Measurements from ENCODE around the gene RSAD2. TPM values are rescaled to one million over a fixed set of nuclear protein-coding genes. Genes with fewer than 3 reads are reported as not detected.

The RSAD2 gene
- total RNA-seq, 4 donors from 2014 or later, result 1.8 to 7.0 (median 5.7) TPM

DNA sequence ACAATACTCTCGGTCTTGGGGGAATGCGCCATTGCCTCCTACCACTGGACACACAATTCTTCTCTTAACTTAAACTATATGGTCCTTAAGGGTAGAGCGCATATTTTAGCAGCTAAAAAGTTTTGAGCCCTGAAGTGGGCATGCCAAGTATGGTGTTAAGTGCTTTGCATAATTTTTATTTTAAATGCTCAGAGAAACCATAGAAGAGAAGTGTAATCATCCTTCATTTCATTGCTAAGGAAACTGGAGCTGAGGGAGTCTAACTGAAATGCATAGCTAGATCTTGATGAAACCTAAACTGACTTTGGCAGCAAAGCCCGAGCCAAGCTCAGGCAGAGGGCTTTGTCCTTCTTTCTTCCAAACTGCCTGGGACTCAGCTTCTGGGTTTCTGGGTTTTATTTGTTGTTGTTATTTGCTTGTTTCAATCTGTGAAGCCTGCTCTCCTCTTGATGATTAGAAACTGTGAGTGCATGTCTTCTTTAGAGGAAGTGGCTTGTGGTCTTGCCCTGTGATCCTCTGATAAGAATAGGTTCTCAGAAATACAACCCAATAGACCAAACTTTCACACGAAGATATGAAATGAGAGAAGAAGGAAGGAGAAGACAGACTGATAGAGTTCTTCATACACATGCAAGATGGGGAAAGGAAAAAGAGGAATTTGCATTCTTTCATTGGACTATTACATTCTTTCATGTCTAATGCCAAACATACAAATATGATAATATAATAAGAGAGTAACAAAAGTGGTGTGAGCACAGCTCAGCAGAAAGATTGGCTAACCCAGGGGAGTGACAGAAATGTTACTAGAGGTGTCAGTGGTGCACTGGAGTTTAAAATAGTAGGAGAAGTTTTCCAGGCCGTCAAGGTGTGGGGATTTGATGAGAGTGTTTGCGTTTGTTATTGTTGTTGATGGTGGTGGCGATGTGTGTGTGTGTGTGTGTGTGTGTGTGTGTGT lies 32.1 kb downstream of the RSAD2 start:
- TF ChIP-seq, protein P1, sequence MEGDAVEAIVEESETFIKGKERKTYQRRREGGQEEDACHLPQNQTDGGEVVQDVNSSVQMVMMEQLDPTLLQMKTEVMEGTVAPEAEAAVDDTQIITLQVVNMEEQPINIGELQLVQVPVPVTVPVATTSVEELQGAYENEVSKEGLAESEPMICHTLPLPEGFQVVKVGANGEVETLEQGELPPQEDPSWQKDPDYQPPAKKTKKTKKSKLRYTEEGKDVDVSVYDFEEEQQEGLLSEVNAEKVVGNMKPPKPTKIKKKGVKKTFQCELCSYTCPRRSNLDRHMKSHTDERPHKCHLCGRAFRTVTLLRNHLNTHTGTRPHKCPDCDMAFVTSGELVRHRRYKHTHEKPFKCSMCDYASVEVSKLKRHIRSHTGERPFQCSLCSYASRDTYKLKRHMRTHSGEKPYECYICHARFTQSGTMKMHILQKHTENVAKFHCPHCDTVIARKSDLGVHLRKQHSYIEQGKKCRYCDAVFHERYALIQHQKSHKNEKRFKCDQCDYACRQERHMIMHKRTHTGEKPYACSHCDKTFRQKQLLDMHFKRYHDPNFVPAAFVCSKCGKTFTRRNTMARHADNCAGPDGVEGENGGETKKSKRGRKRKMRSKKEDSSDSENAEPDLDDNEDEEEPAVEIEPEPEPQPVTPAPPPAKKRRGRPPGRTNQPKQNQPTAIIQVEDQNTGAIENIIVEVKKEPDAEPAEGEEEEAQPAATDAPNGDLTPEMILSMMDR (IDR thresholded peaks at IDR 0.05), result no peak
- TF ChIP-seq POLR2A (IDR thresholded peaks at IDR 0.05) (no peak), EP300 (IDR thresholded peaks at IDR 0.05) (no peak), POLR2AphosphoS5 (IDR thresholded peaks at IDR 0.05) (no peak)
- ATAC-seq, result no peak
- Histone ChIP-seq H3K27ac (no peak overlapping the region), H3K36me3 (no peaks in the 10 kb centered on the region), H3K9me3 (no peaks in the 10 kb centered on the region), H3K27me3 (no peaks in the 10 kb centered on the region), H3K4me3 (no peak overlapping the region), H3K4me1 (no peaks in the 10 kb centered on the region)
- WGBS, 2 donors (ENCODE audit: low coverage in 1 of 2), result 78 to 82% methylated on average over 8 of the region's 8 CpGs

DNA sequence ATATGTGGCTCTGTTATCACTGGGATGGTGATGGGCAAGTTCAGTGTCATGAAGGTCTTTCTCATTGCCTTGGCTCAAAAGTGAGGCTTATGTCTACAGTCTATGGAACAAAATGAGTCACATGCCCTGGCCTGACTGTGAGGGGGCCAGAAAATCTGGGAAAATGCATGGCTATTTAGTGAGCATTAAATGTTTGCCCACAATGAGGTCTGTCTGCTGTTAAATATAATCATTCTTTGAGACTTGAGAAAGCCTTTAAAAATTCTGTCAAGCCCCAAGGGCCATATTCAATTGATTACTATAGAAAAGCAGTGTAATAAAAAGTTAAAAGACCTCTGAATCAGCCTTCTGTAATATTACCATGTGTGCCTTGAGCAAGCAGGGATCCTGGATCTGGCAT lies 34.1 kb downstream of the RSAD2 start:
- ATAC-seq, result no peak
- Histone ChIP-seq H3K4me3 (no peak overlapping the region), H3K4me1 (peaks cover 0 to 2% (median 0%) of the 10 kb centered on the region in 3 donors), H3K9me3 (no peaks in the 10 kb centered on the region), H3K27ac (no peak overlapping the region), H3K27me3 (no peaks in the 10 kb centered on the region), H3K36me3 (no peaks in the 10 kb centered on the region)
- TF ChIP-seq POLR2AphosphoS5 (IDR thresholded peaks at IDR 0.05) (no peak), POLR2A (IDR thresholded peaks at IDR 0.05) (no peak), EP300 (IDR thresholded peaks at IDR 0.05) (no peak)
- TF ChIP-seq, protein P1 (IDR thresholded peaks at IDR 0.05), result no peak

DNA sequence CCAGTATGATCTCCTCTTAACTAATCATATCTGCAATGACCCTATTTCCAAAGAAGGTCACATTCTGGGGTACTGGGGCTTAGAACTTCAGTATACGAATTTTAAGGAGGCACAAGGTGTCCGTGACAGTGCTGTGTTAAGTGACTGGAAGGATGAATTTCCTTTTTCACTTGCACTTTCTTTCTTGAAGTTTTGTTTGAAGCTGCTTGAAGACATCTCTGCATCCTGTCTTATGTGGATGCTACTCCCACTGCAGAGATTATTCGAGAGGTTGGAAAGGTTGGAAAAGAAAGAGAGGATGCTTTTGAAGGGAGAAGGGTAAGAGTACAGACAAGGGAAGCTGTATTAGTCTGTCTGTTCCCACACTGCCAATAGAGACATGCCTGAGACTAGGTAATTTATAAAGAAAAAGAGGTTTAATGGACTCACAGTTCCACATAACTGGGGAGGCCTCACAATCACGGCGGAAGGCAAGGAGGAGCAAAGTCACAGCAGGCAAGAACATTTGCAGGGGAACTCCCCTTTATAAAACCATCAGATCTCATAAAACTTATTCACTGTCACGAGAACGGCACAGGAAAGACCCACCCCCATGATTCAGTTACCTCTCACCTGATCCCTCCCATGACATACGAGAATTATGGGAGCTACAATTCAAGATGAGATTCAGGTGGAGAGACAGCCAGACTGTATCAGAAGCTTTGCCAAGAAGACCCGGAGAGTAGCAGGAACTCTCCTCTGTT lies 36.0 kb downstream of the RSAD2 start:
- Histone ChIP-seq H3K4me3 (no peak overlapping the region), H3K36me3 (no peaks in the 10 kb centered on the region), H3K27me3 (no peaks in the 10 kb centered on the region), H3K9me3 (no peaks in the 10 kb centered on the region), H3K27ac (no peak overlapping the region), H3K4me1 (peaks cover 0 to 12% (median 3%) of the 10 kb centered on the region in 3 donors)
- ATAC-seq, result no peak
- no peak for TF ChIP-seq POLR2A (IDR thresholded peaks at IDR 0.05)
- TF ChIP-seq POLR2AphosphoS5 (IDR thresholded peaks at IDR 0.05), result no peak
- TF ChIP-seq, protein P1 (IDR thresholded peaks at IDR 0.05), result no peak
- no peak for TF ChIP-seq EP300 (IDR thresholded peaks at IDR 0.05)
- 89 to 99% methylated on average over 8 to 9 of the region's 9 CpGs for WGBS, 2 donors (ENCODE audit: low coverage in 1 of 2)

DNA sequence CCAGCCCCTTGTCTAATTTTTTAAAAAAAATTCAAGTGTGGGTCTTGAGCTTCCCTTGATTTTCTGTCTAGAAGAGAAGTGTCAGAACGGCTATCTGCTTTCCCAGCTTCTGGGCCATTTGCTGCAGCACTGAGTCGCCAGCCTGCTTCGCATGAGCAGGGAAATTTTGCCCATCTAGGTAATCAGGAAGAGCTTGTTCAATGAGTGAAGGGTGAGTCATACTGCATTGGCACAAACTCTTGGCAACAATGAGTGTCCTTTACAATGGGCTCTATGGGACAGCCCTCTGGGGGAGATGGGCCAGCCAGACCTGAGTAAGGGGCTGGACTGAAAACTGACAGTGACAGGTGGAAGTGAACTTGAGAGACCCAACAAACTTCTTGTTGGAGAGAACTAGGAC lies 37.3 kb downstream of the RSAD2 start:
- Histone ChIP-seq H3K27ac (no peak overlapping the region), H3K9me3 (no peaks in the 10 kb centered on the region), H3K4me1 (peaks cover 0 to 24% (median 3%) of the 10 kb centered on the region in 3 donors), H3K36me3 (no peaks in the 10 kb centered on the region), H3K27me3 (no peaks in the 10 kb centered on the region), H3K4me3 (no peak overlapping the region)
- ATAC-seq, result no peak
- no peak for TF ChIP-seq POLR2A (IDR thresholded peaks at IDR 0.05)
- TF ChIP-seq EP300 (IDR thresholded peaks at IDR 0.05), result no peak
- TF ChIP-seq, protein P1 (IDR thresholded peaks at IDR 0.05), result no peak
- no peak for TF ChIP-seq POLR2AphosphoS5 (IDR thresholded peaks at IDR 0.05)
- 83% methylated on average over 3 of the region's 3 CpGs; no CpG with 5 or more reads in 1 of the 2 donors for WGBS, 2 donors (ENCODE audit: low coverage in 1 of 2)
